A549 (cell line): ENCODE results near the gene KBTBD7.

ENCODE experiments used
- CBX2 ChIP-seq: fragments of 200-600 bp; sonication (generic); IDR thresholded peaks from 2 replicates; pipeline ENCODE4 v1.6.1; 2016; ENCODE audit warnings: low read depth, mild to moderate bottlenecking, borderline replicate concordance
- EP300 ChIP-seq, 2 experiments: fragments of >200 bp; sonication (Bioruptor Twin); formaldehyde crosslinking; IDR thresholded peaks; 2 replicates in 1 of 2; 3 replicates in 1 of 2; pipeline ENCODE4 v1.6.1; 2016 to 2017
- KDM5A ChIP-seq: fragments of 200-600 bp; sonication (generic); IDR thresholded peaks from 2 replicates; pipeline ENCODE4 v1.6.1; 2016; ENCODE audit warnings: antibody characterized with exemption, mild to moderate bottlenecking
- POLR2A ChIP-seq: IDR thresholded peaks from 2 replicates; pipeline ENCODE4 v1.6.1; 2012; ENCODE audit warnings: mild to moderate bottlenecking, low read length
- RCOR1 ChIP-seq: fragments of 150-350 bp; IDR thresholded peaks from 2 replicates; pipeline ENCODE4 v1.6.1; 2014; ENCODE audit warnings: antibody characterized with exemption, low read length, low read depth
- RNF2 ChIP-seq: fragments of 200-600 bp; sonication (generic); IDR thresholded peaks from 2 replicates; pipeline ENCODE4 v1.6.1; 2016; ENCODE audit warnings: low read depth, mild to moderate bottlenecking, antibody characterized with exemption, moderate library complexity, borderline replicate concordance
- TF ChIP-seq, protein P1 (sequence below): fragments of >200 bp; sonication (Bioruptor Twin); formaldehyde crosslinking; IDR thresholded peaks from 3 replicates; pipeline ENCODE4 v1.5.1; 2016
- TF ChIP-seq, protein P2 (sequence below): fragments of 450-650 bp; IDR thresholded peaks from 2 replicates; pipeline ENCODE4 v1.6.1; 2014; ENCODE audit warnings: antibody characterized with exemption

DNA sequence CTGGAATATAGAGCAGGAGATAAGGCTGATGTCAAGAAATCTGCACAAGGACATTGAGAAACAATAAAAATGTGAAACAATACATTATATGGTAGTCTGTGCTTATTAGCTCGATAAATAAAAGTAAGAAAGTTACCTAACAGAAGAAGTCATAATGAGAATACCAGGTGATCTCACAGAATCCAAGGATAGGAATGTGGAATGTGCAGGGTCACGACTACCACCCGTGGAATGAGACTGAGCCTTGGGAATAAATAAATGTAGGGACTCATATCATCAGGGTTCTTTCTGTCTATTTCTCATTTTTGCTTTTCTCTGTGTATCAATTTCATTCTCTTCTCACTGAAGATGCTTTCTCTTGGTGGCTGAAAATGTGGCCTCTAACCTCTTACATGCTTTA is 26.0 kb upstream of the KBTBD7 start:
- TF ChIP-seq CBX2 (no peak), POLR2A (no peak), KDM5A (no peak), RCOR1 (no peak), RNF2 (no peak), EP300 (IDR thresholded peaks at IDR 0.05) (no peak)
- TF ChIP-seq, protein P1, sequence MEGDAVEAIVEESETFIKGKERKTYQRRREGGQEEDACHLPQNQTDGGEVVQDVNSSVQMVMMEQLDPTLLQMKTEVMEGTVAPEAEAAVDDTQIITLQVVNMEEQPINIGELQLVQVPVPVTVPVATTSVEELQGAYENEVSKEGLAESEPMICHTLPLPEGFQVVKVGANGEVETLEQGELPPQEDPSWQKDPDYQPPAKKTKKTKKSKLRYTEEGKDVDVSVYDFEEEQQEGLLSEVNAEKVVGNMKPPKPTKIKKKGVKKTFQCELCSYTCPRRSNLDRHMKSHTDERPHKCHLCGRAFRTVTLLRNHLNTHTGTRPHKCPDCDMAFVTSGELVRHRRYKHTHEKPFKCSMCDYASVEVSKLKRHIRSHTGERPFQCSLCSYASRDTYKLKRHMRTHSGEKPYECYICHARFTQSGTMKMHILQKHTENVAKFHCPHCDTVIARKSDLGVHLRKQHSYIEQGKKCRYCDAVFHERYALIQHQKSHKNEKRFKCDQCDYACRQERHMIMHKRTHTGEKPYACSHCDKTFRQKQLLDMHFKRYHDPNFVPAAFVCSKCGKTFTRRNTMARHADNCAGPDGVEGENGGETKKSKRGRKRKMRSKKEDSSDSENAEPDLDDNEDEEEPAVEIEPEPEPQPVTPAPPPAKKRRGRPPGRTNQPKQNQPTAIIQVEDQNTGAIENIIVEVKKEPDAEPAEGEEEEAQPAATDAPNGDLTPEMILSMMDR, result no peak
- TF ChIP-seq, protein P2, sequence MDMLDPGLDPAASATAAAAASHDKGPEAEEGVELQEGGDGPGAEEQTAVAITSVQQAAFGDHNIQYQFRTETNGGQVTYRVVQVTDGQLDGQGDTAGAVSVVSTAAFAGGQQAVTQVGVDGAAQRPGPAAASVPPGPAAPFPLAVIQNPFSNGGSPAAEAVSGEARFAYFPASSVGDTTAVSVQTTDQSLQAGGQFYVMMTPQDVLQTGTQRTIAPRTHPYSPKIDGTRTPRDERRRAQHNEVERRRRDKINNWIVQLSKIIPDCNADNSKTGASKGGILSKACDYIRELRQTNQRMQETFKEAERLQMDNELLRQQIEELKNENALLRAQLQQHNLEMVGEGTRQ, result no peak
